GDM1 (cell line): ENCODE results near the gene FBH1.
"Not testable (repeated sequence)": the region's sequence is repeated elsewhere in the genome, so short reads cannot be mapped to it uniquely, and the experiment has no call there.

Source experiments
- DNase-seq: peaks from one replicate; lab custom pipeline; 2025; lab: John Stamatoyannopoulos, UW

Gene FBH1

GRCh38 chr10:5959581-5960069 is 69.6 kb downstream of the FBH1 start:
- DNase-seq: no peak

DNA sequence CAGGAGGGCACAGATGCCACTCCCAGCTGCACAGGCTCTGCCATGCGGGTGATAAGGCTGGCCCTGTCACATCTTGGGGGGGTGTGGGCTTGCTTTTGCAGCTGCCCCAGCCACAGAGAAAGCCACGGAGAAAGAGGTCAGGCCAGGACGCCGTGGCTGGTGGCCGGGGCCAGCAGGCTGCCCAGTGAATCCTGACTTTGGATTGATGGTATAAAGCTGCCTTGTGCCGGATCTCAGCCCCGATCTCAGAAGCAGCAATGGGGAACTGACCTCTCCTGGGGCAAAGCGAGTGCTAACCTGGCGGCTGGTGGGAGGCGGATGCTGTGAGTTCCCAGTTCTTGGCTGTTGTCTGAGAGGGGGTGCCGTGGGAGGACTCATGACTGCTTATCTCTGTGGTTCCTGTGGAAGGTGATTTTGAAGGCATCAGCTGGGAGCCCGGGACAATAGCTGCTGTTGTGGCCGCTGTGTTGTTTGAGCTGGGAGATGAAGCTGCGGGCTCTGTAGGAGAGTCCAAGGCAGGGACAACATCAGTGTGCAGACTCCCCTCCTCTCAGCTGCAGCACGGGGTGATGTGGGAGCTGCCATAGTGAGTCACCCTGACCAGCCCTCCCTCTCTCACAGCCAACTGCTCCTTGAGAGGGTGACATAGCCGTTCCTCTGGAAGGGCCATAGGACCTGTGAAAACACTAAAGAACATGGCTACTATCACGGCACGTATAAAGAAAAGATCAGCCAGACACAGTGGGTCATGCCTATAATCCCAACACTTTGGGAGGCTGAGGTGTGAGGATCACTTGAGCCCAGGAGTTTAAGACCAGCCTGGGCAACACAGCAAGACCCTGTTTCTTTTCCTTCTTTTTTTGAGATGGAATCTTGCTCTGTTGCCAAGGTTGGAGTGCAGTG is 70.3 kb downstream of the FBH1 start:
- DNase-seq: no peak

DNA sequence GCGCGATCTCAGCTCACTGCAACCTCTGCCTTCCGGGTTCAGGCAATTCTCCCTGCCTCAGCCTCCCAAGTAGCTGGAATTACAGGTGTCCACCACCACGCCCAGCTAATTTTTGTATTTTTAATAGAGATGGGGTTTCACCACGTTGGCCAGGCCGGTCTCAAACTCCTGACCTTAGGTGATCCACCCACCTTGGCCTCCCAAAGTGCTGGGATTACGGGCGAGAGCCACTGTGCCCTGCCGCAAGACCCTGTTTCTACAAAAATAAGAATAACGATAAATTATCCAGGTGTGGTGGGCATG is 70.9 kb downstream of the FBH1 start:
- not testable (repeated sequence) for DNase-seq

- DNase-seq: no peak
These were observed 71.5 kb downstream of the FBH1 start for GRCh38 chr10:5961405-5962100.

DNA sequence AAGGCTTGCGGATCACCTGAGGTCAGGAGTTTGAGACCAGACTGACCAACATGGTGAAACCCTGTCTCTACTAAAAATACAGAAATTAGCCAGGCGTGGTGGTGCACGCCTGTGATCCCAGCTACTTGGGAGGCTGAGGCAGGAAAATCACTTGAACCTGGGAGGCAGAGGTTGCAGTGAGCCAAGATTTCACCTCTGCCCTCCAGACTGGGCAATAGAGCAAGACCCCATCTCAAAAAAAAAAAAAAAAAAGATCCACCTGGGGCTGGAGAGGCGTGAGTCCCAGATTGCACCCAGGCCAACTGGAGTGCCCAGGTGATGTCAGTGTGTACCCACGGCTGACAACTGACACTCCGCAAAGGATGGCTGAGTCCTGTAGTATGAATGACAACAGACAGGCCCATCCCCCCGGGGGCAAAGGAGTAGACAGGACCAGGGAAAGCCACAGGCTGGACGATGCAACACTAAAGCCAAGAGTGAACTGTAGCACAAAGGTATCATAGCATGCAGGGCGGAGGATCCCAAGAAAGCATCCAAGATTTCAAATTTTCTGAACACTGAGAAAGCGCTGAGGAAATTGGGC is 72.4 kb downstream of the FBH1 start:
- not testable (repeated sequence) for DNase-seq

- no peak for DNase-seq
These were observed 73.0 kb downstream of the FBH1 start for GRCh38 chr10:5963071-5963470.

GRCh38 chr10:5963591-5963990 is 73.5 kb downstream of the FBH1 start:
- no peak for DNase-seq

DNA sequence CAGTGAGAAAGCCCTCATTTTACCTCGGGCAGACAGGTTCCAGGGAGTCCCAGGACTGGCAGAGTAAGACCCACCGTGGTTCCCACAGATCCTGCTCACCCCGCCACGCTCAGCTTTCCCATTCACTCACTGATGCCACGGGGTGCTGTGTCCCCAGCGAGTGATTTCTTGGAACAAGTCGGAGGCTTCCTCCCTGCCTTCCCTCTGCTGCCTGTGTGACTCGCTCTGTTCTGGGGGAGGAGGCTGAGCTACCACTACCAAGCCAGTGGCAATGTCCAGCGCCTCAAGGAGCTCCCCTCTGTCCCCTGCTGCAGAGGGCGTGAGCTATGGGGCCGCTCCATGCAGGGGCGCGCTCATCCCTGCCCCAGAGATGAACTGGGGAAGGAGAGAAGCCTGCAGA is 74.7 kb downstream of the FBH1 start:
- no peak for DNase-seq

DNA sequence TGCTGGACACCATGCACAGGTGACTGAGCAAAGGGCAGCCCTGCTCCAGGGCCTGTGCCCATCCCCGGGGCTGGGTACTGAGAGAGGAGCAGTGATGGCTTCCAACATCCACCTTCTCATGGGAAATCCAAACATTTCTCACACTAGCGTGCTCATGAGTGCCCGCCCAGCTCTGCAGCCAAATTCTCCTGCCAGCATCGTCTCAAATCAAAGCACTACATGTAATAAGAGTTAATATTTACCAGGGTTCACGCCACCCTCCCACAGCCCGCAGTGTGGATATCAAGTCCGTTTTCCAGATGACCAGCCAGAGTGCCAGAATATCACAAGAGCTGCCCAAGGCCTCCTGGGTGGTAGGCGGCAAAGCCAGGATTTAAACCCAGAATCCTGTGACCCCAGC is 75.2 kb downstream of the FBH1 start:
- no peak for DNase-seq

DNA sequence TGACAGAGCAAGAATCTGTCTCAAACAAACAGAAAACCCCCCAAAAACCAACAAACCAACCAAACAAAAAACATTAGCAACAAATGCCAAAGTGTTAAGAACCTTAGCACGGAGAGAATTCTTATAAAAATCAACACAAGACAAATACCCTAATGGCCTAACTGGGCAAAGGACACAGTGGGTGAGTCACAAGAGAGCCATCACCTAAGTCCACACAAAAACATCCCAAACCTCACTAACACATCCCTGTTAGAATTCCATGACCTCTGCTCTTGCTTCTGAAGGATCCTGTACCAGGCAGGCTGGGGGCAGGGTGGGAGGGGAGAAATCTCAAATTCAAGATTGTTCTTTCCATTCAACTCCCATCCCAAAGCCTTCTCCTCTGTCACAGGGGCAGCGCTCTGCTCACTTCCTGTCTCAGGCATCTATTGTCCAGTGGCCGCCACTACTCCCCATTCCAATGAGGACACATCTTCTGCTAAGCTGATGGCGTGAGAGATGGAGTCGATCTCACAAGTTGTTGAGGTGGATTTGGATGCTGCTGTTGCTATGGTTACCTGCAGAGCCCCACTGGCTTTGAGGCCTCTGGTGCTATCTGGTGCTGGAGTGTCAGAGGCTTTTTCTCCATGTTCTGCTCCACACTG is 78.1 kb downstream of the FBH1 start:
- no peak for DNase-seq

- no peak for DNase-seq
These were observed 78.8 kb downstream of the FBH1 start for GRCh38 chr10:5968681-5969453.

- DNase-seq: no peak
These were observed 80.0 kb downstream of the FBH1 start for GRCh38 chr10:5970066-5970465.

- no peak for DNase-seq
These were observed 80.5 kb downstream of the FBH1 start for GRCh38 chr10:5970527-5970926.

- DNase-seq: no peak
These were observed 81.3 kb downstream of the FBH1 start for GRCh38 chr10:5971315-5971832.

DNA sequence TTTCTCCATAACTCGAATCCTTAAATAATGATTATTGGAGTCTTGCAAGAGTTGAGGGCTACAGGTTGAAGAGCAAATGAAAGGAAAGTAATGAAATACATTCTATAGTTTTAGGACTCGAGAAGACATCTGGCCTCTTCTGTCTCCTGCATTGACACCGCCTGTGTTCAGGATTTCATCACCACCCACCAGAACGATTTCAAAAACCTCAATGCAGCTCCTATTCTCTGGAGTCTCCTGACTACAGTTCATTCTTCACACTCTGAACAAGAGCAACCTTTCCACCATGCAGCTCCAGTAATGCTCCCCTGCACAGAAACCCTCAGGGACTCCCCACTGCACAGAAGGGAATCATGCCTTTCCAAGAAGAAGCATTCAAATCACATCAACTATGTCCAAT is 81.8 kb downstream of the FBH1 start:
- no peak for DNase-seq

DNA sequence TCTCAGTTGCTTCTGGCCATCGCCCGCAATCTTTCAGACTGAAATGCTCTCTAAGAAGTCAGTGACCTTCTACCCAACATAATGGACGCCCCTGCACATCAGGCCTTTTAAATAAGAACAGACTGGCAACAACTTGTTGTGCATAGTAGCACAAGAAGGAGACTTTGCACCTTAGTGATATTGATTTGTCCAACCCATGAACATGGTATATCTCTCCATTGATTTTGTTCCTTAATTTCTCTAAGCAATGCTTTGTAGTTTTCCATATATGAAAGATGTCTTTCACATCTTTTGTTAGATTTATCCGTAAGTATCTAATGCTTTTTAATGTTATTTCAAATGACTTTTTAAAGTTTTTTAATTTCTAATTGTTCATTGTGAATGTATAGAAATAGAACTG is 83.0 kb downstream of the FBH1 start:
- DNase-seq: no peak

DNA sequence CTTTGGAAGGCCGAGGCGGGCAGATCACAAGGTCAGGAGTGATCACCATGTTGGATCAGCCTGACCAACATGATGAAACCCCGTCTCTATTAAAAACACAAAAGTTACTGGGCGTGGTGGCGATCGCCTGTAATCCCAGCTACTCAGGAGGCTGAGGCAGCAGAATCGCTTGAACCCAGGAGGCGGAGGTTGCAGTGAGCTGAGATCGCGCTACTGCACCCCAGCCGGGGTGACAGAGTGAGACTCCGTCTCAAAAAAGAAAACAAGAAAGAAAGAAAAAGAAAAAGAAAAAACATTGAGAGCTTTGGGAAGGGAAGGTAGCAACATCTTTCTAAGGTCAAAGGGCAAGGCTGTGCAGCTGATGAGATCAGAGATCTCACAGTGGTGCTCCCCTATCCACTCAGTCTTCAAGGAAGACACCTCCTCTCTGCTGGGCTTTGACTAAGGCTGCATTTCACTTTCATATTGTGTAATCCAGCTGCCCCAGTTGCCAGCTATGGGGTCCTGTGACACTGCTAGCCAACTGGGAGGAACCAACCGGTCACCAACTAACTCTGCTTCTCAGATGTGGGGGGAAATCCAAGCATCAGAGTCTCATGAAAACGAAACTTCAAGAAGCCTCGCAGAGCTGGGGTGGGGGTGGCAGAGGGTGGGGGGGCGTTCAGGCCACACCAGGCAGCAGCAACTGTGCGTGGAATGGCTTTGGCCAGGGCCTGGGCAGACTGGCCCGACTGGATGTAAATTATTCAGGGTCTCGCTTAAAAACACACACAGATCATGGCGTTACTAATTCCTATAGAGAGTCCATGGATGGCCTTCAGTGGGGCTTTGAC is 85.8 kb downstream of the FBH1 start:
- DNase-seq: no peak

GRCh38 chr10:5976512-5977470 is 86.7 kb downstream of the FBH1 start:
- DNase-seq: peak; percentile 56

GRCh38 chr10:5977471-5978229 is 87.6 kb downstream of the FBH1 start, which contains the start of gene IL15RA:
IL15RA (minus strand) TSS chr10:5977543; CDS start chr10:5977492, 51 bp downstream.
- DNase-seq: peak; percentile 57
